Neural progenitor cell (in vitro differentiated cells): ENCODE data around the gene FMR1. TPM values are rescaled to one million over a fixed set of nuclear protein-coding genes. Genes with fewer than 3 reads are reported as not detected.

ENCODE experiments used
- DNase-seq: peaks from one replicate; pipeline ENCODE4 v3.0.0-alpha.2; 2016; ENCODE audit warnings: low spot score
- H2AFZ ChIP-seq: fragments of 200-600 bp; sonication (generic); replicated peaks from 2 replicates; pipeline ENCODE4 v1.6.1; 2016; ENCODE audit warnings: antibody characterized with exemption
- H3F3A ChIP-seq: fragments of 200-600 bp; sonication (generic); 2 replicates; pipeline ENCODE4 v1.6.1; 2016; ENCODE audit warnings: antibody characterized with exemption, low read depth
- H3K27ac ChIP-seq: fragments of 200-600 bp; sonication (generic); 2 replicates; pipeline ENCODE4 v1.5.1; 2016; ENCODE audit warnings: mild to moderate bottlenecking
- H3K27me3 ChIP-seq: fragments of 200-600 bp; sonication (generic); 2 replicates; pipeline ENCODE4 v1.6.1; 2016; ENCODE audit warnings: mild to moderate bottlenecking, moderate library complexity
- H3K36me3 ChIP-seq: fragments of 200-600 bp; sonication (generic); 2 replicates; pipeline ENCODE4 v1.5.1; 2016
- H3K4me1 ChIP-seq: fragments of 200-600 bp; sonication (generic); 2 replicates; pipeline ENCODE4 v1.6.1; 2016; ENCODE audit warnings: mixed run types
- H3K4me2 ChIP-seq: fragments of 200-600 bp; sonication (generic); 2 replicates; pipeline ENCODE4 v1.6.1; 2016
- H3K4me3 ChIP-seq: fragments of 200-600 bp; sonication (generic); 2 replicates; pipeline ENCODE4 v1.5.1; 2016
- H3K79me2 ChIP-seq: fragments of 200-600 bp; sonication (generic); 2 replicates; pipeline ENCODE4 v1.6.1; 2016; ENCODE audit warnings: low read depth
- H3K9ac ChIP-seq: fragments of 200-600 bp; sonication (generic); 2 replicates; pipeline ENCODE4 v1.6.1; 2016
- H3K9me3 ChIP-seq: fragments of 200-600 bp; sonication (generic); 2 replicates; pipeline ENCODE4 v1.5.1; 2016; ENCODE audit warnings: low read depth
- H4K20me1 ChIP-seq: fragments of 200-600 bp; sonication (generic); 2 replicates; pipeline ENCODE4 v1.6.1; 2016; ENCODE audit warnings: low read depth
- H3K27ac Mint-ChIP-seq: 3 replicates; pipeline ENCODE4 v1.8.0; 2021; ENCODE audit warnings: mixed read lengths
- H3K27me3 Mint-ChIP-seq: 2 replicates; pipeline ENCODE4 v1.8.0; 2022; ENCODE audit warnings: low read depth, mild to moderate bottlenecking, inconsistent platforms, moderate library complexity, mixed read lengths; ENCODE audit not compliant: insufficient read depth
- H3K36me3 Mint-ChIP-seq: 3 replicates; pipeline ENCODE4 v1.8.0; 2021; ENCODE audit warnings: mixed read lengths
- H3K4me1 Mint-ChIP-seq: 3 replicates; pipeline ENCODE4 v1.8.0; 2021; ENCODE audit warnings: mixed read lengths
- H3K4me3 Mint-ChIP-seq: 3 replicates; pipeline ENCODE4 v1.8.0; 2021; ENCODE audit warnings: mild to moderate bottlenecking, moderate library complexity, mixed read lengths
- H3K9me3 Mint-ChIP-seq: 3 replicates; pipeline ENCODE4 v1.8.0; 2020; ENCODE audit warnings: mixed read lengths
- EZH2 ChIP-seq: fragments of 200-600 bp; sonication (generic); IDR thresholded peaks from 2 replicates; pipeline ENCODE4 v1.6.1; 2017; ENCODE audit warnings: antibody characterized with exemption, mild to moderate bottlenecking, moderate library complexity
- EZH2phosphoT487 ChIP-seq: fragments of 200-600 bp; sonication (generic); IDR thresholded peaks from 2 replicates; pipeline ENCODE4 v1.6.1; 2017; ENCODE audit warnings: antibody characterized with exemption
- total RNA-seq: library from RNA; depleted of rRNA; stranded (reverse); fragments of >200 nt; gene quantifications from 2 replicates; pipeline ENCODE4 v1.2.3, GENCODE V29; 2015; ENCODE audit warnings: low replicate concordance
- TF ChIP-seq, protein P1 (sequence below): fragments of 200-600 bp; sonication (generic); IDR thresholded peaks from 2 replicates; pipeline ENCODE4 v1.5.1; 2017; ENCODE audit warnings: antibody characterized with exemption, mild to moderate bottlenecking

Gene FMR1
- total RNA-seq, 1 donor from 2014 or later, result 61.1 TPM

DNA sequence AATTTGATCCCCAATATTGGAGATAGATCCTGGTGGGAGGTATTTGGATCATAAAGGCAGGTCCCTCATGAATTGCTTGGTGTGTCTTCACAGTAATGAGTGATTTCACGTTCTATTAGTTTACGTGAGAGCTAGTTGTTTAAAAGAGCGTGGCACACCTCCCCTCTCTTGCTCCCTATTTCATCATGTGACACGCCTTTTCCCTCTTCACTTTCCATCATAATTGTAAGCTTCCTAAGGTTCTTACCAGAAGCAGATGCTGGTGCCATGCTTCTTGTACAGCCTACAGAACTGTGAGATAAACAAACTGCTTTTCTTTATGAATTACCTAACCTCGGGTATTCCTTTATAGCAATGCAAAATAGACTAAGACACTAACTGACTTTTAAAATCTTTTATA, 34.0 kb upstream of the FMR1 start:
- no peaks in the 10 kb centered on the region for H3K4me1 Mint-ChIP-seq
- H3K4me3 Mint-ChIP-seq, result no peak overlapping the region
- no peak overlapping the region for H3K27ac Mint-ChIP-seq

DNA sequence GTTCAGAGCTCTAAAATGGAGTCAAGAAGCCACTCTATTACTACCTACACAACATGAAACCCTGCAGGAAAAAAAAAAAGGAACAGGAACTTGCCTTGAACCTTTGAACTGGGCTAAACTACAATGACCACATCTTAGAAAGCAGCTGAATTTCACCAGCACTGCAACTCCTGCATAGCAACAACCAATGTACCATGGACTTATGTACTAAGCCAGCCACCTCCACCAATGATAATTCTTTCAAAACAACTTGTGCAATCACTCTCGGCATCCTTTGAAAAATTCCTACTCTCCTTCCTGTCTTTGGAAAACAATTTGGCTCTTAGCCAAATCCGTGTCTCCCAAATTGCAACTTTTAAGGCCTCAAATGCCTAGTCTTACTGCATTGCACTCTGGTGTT, 26.8 kb upstream of the FMR1 start:
- peaks cover 19% of the 10 kb centered on the region for H3K9me3 Mint-ChIP-seq
- no peak overlapping the region for H3K4me3 ChIP-seq
- H2AFZ ChIP-seq, result no peak overlapping the region
- no peaks in the 10 kb centered on the region for H3K79me2 ChIP-seq
- H3K27me3 Mint-ChIP-seq, result peaks cover 2% of the 10 kb centered on the region
- H3K36me3 ChIP-seq, result no peaks in the 10 kb centered on the region
- no peaks in the 10 kb centered on the region for H4K20me1 ChIP-seq
- H3K4me1 ChIP-seq, result no peaks in the 10 kb centered on the region
- no peak overlapping the region for H3K9ac ChIP-seq
- H3K4me3 Mint-ChIP-seq, result no peak overlapping the region
- no peaks in the 10 kb centered on the region for H3K9me3 ChIP-seq
- H3K27ac ChIP-seq, result no peak overlapping the region
- no peak for DNase-seq
- no peaks in the 10 kb centered on the region for H3K36me3 Mint-ChIP-seq
- no peak overlapping the region for H3K27ac Mint-ChIP-seq
- H3K4me2 ChIP-seq, result no peak overlapping the region
- TF ChIP-seq, protein P1, sequence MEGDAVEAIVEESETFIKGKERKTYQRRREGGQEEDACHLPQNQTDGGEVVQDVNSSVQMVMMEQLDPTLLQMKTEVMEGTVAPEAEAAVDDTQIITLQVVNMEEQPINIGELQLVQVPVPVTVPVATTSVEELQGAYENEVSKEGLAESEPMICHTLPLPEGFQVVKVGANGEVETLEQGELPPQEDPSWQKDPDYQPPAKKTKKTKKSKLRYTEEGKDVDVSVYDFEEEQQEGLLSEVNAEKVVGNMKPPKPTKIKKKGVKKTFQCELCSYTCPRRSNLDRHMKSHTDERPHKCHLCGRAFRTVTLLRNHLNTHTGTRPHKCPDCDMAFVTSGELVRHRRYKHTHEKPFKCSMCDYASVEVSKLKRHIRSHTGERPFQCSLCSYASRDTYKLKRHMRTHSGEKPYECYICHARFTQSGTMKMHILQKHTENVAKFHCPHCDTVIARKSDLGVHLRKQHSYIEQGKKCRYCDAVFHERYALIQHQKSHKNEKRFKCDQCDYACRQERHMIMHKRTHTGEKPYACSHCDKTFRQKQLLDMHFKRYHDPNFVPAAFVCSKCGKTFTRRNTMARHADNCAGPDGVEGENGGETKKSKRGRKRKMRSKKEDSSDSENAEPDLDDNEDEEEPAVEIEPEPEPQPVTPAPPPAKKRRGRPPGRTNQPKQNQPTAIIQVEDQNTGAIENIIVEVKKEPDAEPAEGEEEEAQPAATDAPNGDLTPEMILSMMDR, result no peak
- TF ChIP-seq EZH2phosphoT487, result no peak
- no peak for TF ChIP-seq EZH2
- H3K4me1 Mint-ChIP-seq, result no peaks in the 10 kb centered on the region
- H3F3A ChIP-seq, result no peaks in the 10 kb centered on the region
- H3K27me3 ChIP-seq, result no peaks in the 10 kb centered on the region

More for the DNA sequence above, 34.0 kb upstream of the FMR1 start:
- TF ChIP-seq EZH2phosphoT487 (no peak), EZH2 (no peak)
- TF ChIP-seq, protein P1, result no peak
- Histone ChIP-seq H2AFZ (no peak overlapping the region), H3K9me3 (peaks cover 7% of the 10 kb centered on the region), H3K4me2 (no peak overlapping the region), H3K4me3 (no peak overlapping the region), H3K79me2 (no peaks in the 10 kb centered on the region), H3K27ac (no peak overlapping the region), H3K9ac (no peak overlapping the region), H4K20me1 (no peaks in the 10 kb centered on the region), H3K4me1 (no peaks in the 10 kb centered on the region), H3K27me3 (no peaks in the 10 kb centered on the region), H3K36me3 (no peaks in the 10 kb centered on the region), H3F3A (no peaks in the 10 kb centered on the region)
- no peak for DNase-seq
- Mint-ChIP-seq H3K27me3 (no peaks in the 10 kb centered on the region), H3K36me3 (no peaks in the 10 kb centered on the region), H3K9me3 (peaks cover 15% of the 10 kb centered on the region)

DNA sequence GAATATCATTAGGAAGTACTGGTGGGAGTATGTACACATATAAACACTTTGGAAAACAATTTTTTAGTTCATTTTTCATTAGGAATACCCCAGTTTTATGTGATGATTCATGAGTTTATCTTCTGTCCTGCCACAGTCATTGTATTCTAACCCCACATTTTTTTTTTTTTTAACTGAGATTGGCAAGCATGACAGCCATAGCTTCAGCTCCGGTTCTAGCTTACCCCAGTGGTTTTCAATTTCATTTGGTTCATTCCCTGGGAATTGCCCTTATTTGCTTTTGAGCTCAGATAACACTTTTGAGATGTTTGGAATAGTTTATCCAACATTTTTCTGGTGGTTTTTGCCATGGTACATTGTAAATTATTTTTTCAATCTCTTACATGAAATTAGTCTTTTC, 21.0 kb upstream of the FMR1 start:
- no peak overlapping the region for H3K9ac ChIP-seq
- H3K4me1 ChIP-seq, result no peaks in the 10 kb centered on the region
- Mint-ChIP-seq H3K27me3 (peaks cover 2% of the 10 kb centered on the region), H3K36me3 (no peaks in the 10 kb centered on the region), H3K9me3 (peaks cover 6% of the 10 kb centered on the region), H3K4me3 (no peak overlapping the region), H3K27ac (no peak overlapping the region), H3K4me1 (no peaks in the 10 kb centered on the region)
- H4K20me1 ChIP-seq, result no peaks in the 10 kb centered on the region
- no peaks in the 10 kb centered on the region for H3K79me2 ChIP-seq
- H2AFZ ChIP-seq, result no peak overlapping the region
- TF ChIP-seq EZH2phosphoT487 (no peak), EZH2 (no peak)
- TF ChIP-seq, protein P1, result no peak
- H3K27ac ChIP-seq, result no peak overlapping the region
- no peaks in the 10 kb centered on the region for H3F3A ChIP-seq
- no peak overlapping the region for H3K4me2 ChIP-seq
- H3K4me3 ChIP-seq, result no peak overlapping the region
- no peak for DNase-seq
- no peaks in the 10 kb centered on the region for H3K27me3 ChIP-seq
- no peaks in the 10 kb centered on the region for H3K9me3 ChIP-seq
- no peaks in the 10 kb centered on the region for H3K36me3 ChIP-seq
